Measurements from ENCODE around the gene RHBDD2.

DNA sequence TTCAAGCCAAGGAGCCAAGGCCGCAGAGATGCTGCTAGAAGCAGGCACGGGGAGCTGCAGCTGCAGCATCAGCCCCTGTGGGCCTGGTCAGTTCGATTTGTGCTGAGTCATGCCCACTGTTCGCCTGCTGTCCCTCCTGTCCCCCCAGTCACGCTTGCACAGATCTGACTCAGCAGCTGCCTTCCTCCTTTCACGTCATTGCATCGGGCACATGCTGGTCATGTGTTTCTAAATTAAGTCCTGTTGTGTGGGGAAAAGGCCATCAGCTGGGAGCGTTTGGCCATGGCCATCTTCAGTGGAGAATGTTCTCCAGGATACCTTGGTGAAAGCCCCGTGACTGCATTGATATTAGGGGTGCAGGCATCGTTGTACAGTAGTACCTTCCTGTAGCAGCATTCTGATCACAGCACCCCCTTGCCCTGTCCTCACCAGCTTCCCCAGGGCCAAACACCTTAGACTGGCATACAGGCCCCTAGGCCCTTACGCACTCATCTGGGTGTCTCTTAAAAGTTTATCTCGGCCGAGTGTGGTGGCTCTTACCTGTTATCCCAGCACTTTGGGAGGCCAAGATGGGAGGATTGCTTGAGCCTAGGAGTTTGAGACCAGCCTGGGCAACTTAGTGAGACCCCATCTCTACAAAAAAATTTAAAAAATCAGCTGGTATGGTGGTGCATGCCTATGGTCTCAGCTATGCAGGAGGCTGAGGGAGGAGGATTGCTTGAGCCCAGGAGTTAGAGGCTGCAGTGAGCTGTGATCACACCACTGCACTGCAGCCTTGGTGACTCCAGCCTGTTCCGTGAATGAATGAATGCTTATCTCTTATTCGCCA, 59.3 kb downstream of the RHBDD2 start:
- no peak for TF ChIP-seq EZH2phosphoT487 (IDR thresholded peaks at IDR 0.05; ENCODE audit: insufficient read depth, low read depth)
- TF ChIP-seq EZH2 (IDR thresholded peaks at IDR 0.05; ENCODE audit: insufficient read depth, poor library complexity, severe bottlenecking), result no peak

Data from GM23248 (cell line).